ENCODE data around the gene DNAH3. TPM values are rescaled to one million over a fixed set of nuclear protein-coding genes. Genes with fewer than 3 reads are reported as not detected.

The DNAH3 gene
- polyA plus RNA-seq, 3 donors: 0.36 to 0.61 (median 0.38) TPM

DNA sequence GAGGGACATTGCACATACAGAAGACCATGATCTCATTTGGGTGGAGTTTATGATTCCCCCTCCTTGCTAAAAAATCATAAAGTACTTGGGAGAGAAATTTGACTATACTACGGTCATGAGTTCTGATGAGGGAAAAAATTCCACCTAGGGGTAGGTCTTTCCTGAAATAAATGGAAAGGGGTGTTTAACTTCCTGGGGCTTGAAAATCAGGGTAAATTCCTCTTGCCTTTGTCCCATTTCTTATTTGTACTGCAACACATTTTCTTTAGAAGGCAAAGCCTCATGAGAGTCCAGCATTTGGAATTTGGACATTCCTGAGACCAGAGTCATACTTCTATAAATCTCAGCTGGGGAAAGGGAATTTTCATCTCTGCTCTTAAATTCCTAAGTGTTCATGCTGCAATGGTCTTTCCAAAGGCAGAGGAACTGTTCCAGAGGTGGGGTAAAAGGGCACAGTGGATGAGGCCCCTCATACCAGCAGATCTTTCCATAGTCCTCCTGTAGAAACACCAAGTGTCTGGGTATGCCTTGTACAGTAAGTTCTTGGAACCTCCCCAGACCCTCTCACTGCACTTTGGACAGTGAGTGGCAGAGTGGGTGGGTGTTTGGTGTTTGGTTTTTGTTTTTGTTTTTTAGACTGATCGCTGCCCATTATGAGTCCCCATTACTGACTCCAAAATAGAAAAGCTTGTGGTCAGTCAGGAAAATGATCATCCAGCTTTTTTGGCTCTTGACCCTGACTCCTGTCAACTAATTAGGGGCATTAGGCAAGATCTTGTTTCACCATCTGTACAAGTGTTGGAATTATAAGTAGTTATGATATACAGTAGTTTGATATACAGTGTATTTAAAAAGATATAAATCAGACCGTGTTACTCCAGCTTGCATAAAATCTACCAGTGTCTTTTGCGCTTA, 244.0 kb downstream of the DNAH3 start:
- DNase-seq: peak; percentile 50

DNA sequence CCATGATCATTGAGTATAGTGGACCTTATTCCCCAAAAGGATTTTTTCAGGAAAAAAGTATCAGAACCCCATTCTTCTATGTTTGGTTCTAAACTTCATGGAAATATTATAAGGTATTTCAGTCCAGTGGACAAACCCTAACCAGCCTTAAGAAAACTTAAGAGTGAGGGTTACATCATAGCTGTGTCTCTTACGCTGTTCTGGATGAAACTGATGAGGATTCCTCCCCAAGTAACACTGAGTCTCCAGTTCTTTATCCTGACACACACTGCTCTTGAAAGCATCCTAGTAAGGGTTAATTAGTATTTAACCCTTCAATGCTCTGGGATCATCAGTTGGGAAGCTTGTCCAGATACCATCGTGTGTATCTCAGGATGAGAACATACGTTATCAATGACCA, 245.1 kb downstream of the DNAH3 start:
- DNase-seq: no peak

DNA sequence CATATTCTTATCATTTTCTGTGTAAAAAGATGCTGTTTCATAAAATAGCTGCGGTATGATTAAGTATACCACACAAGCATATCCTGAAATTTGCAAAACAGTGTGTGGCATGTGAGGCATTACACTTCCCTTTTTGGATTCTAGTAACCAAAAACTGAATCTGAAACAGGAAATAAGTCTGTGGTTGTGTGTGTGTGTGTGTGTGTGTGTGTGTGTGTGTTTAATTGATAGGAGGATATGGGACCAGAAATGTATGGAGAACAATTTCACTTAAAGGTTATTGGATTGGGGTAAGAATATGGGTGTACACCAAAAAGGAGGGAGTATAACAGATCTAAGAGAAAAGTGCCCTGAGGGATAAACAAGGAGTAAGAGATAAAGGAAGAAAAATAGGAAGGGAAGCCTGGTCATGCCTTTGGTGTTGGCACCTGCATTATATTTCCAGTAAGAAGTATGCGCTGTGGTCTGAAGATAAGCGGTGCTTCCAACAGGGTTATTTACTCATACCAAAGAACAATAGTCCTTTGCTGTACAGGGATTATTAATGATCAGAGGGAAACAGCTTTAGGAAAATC, 246.1 kb downstream of the DNAH3 start:
- DNase-seq: no peak

DNA sequence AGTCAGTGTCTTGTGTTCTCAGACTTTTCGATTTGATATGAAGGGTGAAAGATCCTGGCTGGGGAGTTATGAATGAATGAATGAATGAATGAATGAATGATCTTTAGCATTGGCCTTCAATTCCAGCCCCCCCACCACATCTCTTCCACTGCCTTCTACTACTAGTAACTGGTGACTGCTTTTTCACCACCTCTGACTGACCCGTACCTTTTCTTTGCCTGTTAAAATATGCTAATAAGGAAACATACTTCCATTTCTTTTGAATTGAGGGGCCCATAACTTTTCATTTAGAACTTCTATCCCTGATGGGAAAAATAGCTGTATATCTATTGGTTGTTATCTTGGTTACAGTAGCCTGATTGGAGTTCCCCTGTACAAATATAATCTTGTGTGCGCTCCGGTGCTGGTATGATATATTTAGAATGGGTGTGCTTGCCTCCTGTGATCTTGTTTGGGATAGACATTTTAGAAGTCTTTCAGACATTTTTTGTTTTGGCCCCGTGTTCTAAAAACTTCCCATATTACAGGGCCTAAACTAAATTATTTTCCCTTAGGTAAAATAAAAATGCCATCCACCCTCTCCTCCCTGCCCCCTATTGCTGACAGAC, 246.6 kb downstream of the DNAH3 start:
- no peak for DNase-seq

DNA sequence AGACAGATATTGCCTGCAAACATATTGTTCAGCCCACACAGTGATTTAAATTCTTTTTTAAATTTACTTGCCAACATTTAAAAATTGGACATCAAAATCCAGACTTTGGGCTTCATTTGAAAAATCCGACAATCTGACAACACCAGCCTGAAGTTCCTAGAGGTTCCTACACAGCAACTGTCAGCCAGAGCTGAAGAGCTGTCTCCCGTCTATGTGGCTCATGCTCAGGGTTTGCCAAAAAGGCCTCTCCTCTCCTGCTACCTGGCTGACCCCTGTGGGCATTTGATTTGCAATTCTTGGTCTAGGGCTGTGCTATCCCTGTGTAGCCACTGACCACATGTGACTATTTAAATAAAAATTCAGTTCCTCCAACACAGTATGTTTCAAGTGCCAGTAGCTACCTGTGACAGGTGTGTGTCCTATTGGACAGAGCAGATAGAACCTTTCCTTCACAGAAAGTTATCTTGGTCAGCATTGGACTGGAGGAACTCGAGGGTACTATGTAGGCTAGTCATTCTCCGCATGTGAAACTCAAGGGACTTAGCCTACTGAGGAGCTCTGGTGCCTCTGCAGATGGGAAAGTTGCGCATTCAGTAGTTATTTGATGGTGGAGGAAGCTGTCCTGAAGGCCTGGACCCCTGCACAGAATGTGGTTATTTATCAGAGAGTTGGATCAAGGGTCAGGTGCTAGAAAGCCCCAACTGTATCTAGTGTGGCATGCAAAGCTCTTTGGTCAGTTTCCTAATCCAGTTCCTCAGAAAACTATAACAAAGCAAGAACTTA, 247.3 kb downstream of the DNAH3 start:
- DNase-seq: no peak

DNA sequence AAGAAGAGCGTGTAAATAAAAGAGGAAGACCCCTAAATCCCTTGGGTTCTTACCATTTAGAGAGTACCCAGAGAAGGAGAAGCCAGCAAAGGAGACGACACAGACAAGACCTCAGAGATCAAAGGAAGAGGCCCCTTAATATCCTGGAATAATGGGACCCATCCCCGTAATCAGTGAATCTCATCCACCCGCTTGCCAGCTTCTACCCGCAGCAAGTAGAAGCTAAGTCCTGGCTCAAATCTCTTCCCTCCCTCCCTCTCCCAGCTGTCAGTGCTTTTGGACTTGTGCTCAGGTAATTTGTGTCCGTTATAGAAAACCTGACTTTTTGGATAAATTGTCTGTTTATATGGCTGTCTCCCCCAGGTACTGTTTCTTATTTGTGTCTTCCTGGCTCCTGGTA, 248.2 kb downstream of the DNAH3 start:
- no peak for DNase-seq

DNA sequence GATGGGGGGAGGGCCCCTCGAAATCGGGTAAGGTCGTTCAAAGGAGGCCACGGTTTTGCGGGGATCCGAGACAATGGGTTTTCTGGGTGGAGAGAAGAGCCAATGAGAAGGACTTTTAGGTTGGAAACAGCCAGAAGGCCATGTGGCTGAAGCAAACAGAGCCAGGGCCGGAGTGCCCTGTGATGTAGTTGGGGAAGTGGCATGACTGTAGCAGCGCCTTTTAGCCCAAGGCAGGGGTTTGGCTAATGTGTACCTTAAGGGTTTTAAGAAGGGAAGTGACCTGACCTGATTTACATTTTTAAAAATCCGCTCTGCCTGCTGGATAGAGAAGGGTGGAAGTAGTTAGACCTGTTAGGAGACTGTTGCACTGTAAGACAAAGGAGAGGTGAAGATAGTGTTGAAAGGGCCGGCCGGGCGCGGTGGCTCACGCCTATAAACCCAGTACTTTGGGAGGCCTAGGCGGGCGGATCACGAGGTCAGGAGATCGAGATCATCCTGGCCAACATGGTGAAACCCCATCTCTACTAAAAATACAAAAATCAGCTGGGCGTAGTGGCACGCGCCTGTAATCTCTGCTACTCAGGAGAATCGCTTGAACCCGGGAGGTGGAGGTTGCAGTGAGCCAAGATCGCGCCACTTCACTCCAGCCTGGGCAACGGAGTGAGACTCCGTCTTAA, 249.1 kb downstream of the DNAH3 start:
- DNase-seq: peak; percentile 66

DNA sequence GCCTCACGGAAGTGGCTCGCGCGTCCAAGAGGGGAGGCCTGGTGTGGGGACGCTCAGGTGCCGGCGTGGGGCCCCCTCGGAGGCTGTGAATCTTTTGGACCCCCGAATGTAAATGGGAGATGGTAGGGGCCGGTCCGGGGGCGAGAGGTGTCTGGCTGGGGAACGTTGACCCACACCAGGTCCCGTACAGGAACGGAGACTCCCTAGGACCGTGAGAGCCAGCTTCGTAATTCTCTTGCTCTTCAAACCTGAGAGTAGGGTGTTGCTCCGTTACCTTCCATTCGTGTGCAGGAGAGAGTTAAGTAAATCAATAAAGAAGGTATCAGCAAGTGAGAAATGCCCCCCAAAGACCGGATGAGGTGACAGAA, 249.6 kb downstream of the DNAH3 start:
- DNase-seq: no peak

DNA sequence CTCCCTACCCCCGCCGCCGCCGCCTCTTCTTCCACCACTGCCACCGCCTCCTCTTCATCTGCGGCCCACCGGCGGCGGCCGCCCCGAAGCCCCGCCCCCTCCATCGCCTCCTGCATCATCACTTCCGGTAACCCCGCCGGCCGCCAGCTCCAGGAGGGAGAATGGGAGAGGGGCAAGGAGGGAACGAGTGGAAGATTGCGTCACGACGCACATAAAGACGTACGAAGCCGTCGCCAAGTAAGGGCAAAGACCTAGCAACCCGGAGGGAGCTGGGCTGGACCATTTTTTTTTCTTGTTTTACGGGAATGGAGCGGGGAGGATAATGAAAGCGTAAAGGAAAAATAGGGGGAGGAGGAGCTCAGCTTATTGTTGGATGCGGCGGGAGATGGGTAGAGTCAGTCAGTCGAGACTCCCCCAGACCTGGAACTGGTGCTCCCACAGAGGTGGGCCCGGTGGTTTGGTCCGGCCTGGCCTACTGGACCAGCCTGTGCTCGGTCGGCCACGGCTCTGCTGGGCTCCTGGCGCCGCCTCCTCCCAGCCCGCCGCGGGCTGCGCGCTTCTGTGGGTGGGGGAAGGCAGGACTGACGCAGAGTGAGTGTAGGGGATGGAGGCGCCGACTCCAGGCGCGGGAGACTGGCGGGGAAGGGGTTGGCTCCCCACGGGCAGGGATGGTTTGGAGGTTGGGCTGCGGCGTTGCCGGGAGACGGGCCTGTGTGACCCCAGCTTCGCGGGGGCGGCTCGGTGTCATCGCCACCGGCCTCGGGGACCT, 250.2 kb downstream of the DNAH3 start, which contains the start of the genes DCUN1D3 and LYRM1:
Gene DCUN1D3, minus strand, starts transcription at position 60 of the 769 bp plus-strand sequence. CDS start 37,820 bp downstream, outside the sequence.
Gene LYRM1, plus strand, starts transcription at position 473 of the 769 bp plus-strand sequence. CDS start 14,785 bp downstream, outside the sequence.
- peak; percentile 99 for DNase-seq

DNA sequence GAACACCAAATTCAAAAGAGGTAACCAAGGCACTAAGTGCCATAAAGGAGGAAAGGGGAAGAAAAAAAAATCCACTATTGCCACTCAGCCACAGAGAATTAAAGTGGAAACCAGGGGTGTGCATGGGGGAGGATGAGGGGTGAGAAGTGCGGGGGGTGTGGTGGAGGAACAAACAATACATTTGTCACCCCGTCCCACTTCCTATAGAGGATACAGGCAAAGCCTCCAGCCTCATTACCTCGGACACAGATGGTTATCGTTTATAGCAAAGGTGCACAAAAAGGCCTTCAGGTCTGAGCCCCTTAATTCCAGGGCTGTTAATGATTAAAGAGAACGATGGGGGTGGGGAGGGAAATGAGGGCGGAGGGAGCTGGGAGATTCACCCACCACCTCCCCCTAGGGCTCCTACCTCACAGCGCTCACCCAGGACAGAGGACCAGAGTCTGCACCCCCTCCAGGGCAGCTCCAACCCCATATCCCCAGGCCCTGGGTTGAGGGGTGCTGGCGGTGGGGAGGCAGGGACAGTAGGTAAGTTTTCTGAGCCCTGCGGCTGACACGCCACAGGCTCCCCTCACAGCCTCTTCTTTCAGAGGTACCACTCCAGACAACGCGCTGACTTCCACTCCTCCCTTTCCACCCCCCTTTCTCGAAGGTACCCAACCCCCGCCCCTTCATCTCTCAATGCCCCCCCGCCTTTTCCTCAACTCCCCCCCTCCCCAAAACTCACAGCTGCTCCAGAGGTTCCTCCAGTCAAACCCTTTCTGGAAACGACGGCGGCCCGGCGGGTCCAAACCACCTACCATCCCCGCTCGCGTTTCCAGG, 251.0 kb downstream of the DNAH3 start:
- DNase-seq: peak; percentile 61

DNA sequence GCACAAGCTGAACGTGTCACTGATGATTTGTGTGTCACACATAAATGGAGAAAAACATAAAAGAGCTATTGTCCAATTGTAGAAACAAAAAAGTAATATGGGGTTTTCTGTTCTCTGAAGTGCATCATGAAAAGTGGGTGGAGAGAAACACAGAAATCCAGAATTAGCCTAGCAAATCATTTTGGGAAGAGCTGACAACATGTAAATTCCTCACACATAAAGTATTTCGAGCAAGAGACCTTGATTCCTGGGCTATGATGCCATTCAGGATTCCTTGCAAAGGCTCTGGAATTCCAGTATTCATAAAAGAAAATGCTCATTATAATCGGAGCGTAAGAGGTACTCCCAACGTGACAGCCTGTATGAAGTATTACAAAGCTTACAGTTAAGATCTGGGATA, 251.6 kb downstream of the DNAH3 start:
- no peak for DNase-seq

DNA sequence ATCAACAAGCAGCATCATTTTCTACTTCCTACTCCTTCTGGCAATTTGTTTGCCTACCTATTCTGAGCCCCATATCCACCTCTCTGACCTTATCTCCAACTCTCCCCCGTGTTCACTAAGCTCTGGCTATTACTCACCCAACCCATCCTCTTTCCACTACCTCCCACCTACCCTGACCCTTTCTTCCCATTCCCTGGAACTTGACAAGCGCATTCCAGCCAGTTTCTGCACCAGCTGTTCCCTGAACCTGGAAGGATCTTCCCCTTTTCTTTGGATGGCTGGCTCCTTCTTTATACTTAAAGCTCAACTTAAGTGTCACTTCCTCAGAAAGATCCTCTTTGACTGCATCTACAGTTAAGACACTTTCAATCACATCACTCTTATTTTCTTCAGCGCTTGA, 252.7 kb downstream of the DNAH3 start:
- DNase-seq: no peak

DNA sequence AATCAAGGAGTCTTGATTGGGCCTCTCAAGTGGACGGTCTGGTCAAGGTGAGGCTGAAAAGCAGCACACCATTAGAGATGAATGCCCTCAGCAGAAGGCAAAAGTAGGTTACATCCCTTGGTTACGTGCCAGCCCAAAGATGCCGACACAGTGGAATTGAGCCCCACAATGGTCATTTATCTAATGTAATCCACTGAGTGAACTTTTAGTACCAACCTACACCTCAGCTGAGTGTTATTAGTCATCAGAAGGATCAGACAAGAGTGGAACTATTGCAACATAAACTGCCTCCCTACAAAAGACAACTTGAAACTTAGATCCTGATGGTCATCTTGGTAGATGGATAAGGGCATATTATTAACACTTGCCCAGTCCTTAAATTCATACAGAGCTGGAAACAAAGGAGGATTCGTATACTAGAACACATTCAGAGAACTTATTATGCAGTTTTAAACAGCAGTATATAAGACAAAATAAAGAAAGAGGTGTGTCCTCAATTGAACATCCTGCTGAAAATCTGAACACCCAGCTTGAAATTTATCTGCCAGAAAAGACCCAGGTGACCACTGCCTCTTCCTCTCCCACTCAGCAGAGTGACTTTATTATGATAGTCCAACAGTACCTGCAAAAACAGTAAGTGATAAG, 253.3 kb downstream of the DNAH3 start:
- no peak for DNase-seq

DNA sequence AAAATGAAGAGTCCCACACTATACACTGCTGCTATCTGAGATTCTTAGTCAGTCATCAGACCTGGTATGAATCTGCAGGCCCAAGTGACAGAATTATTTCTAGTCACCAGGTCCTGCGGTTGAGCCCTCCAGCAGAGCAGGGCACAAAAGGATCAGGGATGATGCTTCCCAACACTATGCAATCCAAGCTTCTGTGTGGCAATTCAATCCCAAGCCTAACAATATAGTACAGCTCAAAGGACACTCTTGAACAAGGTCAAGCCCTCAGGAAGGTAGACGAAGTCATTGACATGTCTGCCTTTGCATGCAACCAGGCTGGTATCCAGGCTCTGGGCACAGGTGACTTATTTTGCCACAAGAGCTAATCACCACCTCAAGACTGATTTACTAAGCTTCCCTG, 256.3 kb downstream of the DNAH3 start:
- no peak for DNase-seq

DNA sequence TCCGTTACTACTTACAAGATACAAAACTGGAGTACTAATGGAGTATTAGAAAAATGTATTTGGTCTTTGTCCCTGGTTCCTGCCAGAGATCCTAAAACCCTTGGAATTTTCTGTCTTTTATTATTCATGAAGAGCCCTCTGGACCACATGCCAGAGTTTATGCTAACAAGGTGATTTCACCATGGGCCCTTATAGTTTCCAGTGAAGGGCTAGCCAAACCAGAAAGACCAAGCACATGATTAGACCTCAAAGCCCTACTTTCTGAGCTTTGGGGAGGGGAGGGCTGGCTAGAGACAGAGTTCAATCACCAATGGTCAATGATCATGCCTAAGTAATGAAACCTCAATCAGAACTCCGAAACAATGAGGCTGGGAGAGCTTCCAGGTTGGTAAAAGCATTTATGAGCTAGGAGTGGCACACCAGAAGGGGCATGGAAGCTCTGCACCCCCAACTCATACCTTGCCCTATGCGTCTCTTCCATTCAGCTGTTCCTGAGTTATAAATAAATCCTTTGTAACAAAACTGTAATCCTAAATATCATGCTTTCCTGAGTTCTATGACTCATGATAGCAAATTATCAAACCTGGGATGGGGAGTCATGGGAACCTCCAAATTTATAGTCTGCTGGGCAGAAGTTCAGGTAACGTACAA, 260.9 kb downstream of the DNAH3 start:
- DNase-seq: no peak

DNA sequence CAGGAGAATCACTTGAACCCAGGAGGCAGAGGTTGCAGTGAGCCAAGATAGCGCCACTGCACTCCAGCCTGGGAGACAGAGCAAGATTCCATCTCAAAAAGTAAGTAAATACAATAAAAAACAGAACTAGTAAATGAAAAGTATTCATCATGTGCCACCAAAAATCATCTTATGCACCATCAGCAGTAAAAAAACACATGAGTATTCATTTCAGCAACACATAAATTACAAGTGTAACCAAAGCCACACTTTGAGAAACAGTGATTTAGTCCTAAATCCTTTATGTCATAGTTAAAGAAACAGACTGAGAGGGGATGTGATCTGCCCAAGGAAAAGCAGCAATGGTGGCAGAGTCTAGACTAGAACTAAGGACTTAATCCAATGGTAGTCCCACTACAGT, 263.4 kb downstream of the DNAH3 start:
- no peak for DNase-seq

DNA sequence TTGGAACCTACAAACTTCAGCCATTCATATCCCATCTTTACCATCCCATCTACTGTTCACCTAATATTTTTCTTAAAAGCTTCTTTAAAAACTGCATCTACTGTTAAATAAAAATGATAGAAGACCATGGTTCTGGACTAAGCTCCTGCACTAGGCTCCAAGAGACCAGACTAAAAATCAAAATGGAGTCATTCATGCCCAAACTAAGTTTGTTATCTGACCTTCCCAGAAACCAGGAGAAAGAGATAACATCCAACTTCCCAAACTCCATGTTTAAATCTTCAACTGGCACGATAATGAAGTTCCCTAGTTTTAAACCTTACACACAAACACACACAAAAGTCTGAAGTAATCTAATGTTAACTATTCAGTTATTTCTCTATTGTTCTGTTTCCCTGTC, 264.3 kb downstream of the DNAH3 start:
- DNase-seq: no peak

DNA sequence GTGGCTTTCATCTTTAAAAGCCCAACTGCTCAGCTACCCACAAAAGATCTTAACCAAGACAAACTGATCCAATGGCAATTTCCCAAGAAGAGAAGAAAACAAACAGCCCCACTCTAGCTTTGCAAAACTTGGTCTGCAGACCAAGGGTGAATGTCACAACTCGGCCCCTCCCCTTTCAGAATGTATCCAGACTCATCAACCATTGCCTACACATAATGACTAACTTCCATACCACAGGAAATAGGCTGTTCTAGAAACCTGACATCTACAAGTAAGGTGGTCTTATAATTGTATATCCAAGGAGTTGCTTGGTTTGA, 266.4 kb downstream of the DNAH3 start:
- no peak for DNase-seq

Measured in renal pelvis (tissue), 4 donors.